Neural progenitor cell (in vitro differentiated cells): ENCODE data around the gene ETV7. TPM values are rescaled to one million over a fixed set of nuclear protein-coding genes. Genes with fewer than 3 reads are reported as not detected.

ENCODE experiments used
- DNase-seq: peaks from one replicate; pipeline ENCODE4 v3.0.0-alpha.2; 2016; ENCODE audit warnings: low spot score
- H2AFZ ChIP-seq: fragments of 200-600 bp; sonication (generic); replicated peaks from 2 replicates; pipeline ENCODE4 v1.6.1; 2016; ENCODE audit warnings: antibody characterized with exemption
- H3F3A ChIP-seq: fragments of 200-600 bp; sonication (generic); 2 replicates; pipeline ENCODE4 v1.6.1; 2016; ENCODE audit warnings: antibody characterized with exemption, low read depth
- H3K27ac ChIP-seq: fragments of 200-600 bp; sonication (generic); 2 replicates; pipeline ENCODE4 v1.5.1; 2016; ENCODE audit warnings: mild to moderate bottlenecking
- H3K27me3 ChIP-seq: fragments of 200-600 bp; sonication (generic); 2 replicates; pipeline ENCODE4 v1.6.1; 2016; ENCODE audit warnings: mild to moderate bottlenecking, moderate library complexity
- H3K36me3 ChIP-seq: fragments of 200-600 bp; sonication (generic); 2 replicates; pipeline ENCODE4 v1.5.1; 2016
- H3K4me1 ChIP-seq: fragments of 200-600 bp; sonication (generic); 2 replicates; pipeline ENCODE4 v1.6.1; 2016; ENCODE audit warnings: mixed run types
- H3K4me2 ChIP-seq: fragments of 200-600 bp; sonication (generic); 2 replicates; pipeline ENCODE4 v1.6.1; 2016
- H3K4me3 ChIP-seq: fragments of 200-600 bp; sonication (generic); 2 replicates; pipeline ENCODE4 v1.5.1; 2016
- H3K79me2 ChIP-seq: fragments of 200-600 bp; sonication (generic); 2 replicates; pipeline ENCODE4 v1.6.1; 2016; ENCODE audit warnings: low read depth
- H3K9ac ChIP-seq: fragments of 200-600 bp; sonication (generic); 2 replicates; pipeline ENCODE4 v1.6.1; 2016
- H3K9me3 ChIP-seq: fragments of 200-600 bp; sonication (generic); 2 replicates; pipeline ENCODE4 v1.5.1; 2016; ENCODE audit warnings: low read depth
- H4K20me1 ChIP-seq: fragments of 200-600 bp; sonication (generic); 2 replicates; pipeline ENCODE4 v1.6.1; 2016; ENCODE audit warnings: low read depth
- H3K27ac Mint-ChIP-seq: 3 replicates; pipeline ENCODE4 v1.8.0; 2021; ENCODE audit warnings: mixed read lengths
- H3K27me3 Mint-ChIP-seq: 2 replicates; pipeline ENCODE4 v1.8.0; 2022; ENCODE audit warnings: low read depth, mild to moderate bottlenecking, inconsistent platforms, moderate library complexity, mixed read lengths; ENCODE audit not compliant: insufficient read depth
- H3K36me3 Mint-ChIP-seq: 3 replicates; pipeline ENCODE4 v1.8.0; 2021; ENCODE audit warnings: mixed read lengths
- H3K4me1 Mint-ChIP-seq: 3 replicates; pipeline ENCODE4 v1.8.0; 2021; ENCODE audit warnings: mixed read lengths
- H3K4me3 Mint-ChIP-seq: 3 replicates; pipeline ENCODE4 v1.8.0; 2021; ENCODE audit warnings: mild to moderate bottlenecking, moderate library complexity, mixed read lengths
- H3K9me3 Mint-ChIP-seq: 3 replicates; pipeline ENCODE4 v1.8.0; 2020; ENCODE audit warnings: mixed read lengths
- CTCF ChIP-seq: fragments of 200-600 bp; sonication (generic); IDR thresholded peaks from 2 replicates; pipeline ENCODE4 v1.5.1; 2017; ENCODE audit warnings: antibody characterized with exemption, mild to moderate bottlenecking
- EZH2 ChIP-seq: fragments of 200-600 bp; sonication (generic); IDR thresholded peaks from 2 replicates; pipeline ENCODE4 v1.6.1; 2017; ENCODE audit warnings: antibody characterized with exemption, mild to moderate bottlenecking, moderate library complexity
- EZH2phosphoT487 ChIP-seq: fragments of 200-600 bp; sonication (generic); IDR thresholded peaks from 2 replicates; pipeline ENCODE4 v1.6.1; 2017; ENCODE audit warnings: antibody characterized with exemption
- total RNA-seq: library from RNA; depleted of rRNA; stranded (reverse); fragments of >200 nt; gene quantifications from 2 replicates; pipeline ENCODE4 v1.2.3, GENCODE V29; 2015; ENCODE audit warnings: low replicate concordance

The ETV7 gene
- total RNA-seq, 1 donor from 2014 or later = 0.11 TPM

GRCh38 chr6:36375644-36376155, 11.8 kb downstream of the ETV7 start:
- peak overlapping the region; percentile 16 for H3K27ac Mint-ChIP-seq

GRCh38 chr6:36374972-36375371, 12.5 kb downstream of the ETV7 start:
- no peaks in the 10 kb centered on the region for H4K20me1 ChIP-seq
- no peak overlapping the region for H3K27ac ChIP-seq
- no peak overlapping the region for H3K4me3 ChIP-seq
- no peaks in the 10 kb centered on the region for H3K36me3 ChIP-seq
- H3K27me3 ChIP-seq = no peaks in the 10 kb centered on the region
- no peak for TF ChIP-seq EZH2
- TF ChIP-seq CTCF = no peak
- TF ChIP-seq EZH2phosphoT487 = no peak
- no peaks in the 10 kb centered on the region for H3K79me2 ChIP-seq
- H2AFZ ChIP-seq = no peak overlapping the region
- H3K27ac Mint-ChIP-seq = no peak overlapping the region
- H3K4me1 ChIP-seq = no peaks in the 10 kb centered on the region
- no peaks in the 10 kb centered on the region for H3K9me3 ChIP-seq
- H3K36me3 Mint-ChIP-seq = no peaks in the 10 kb centered on the region
- H3K27me3 Mint-ChIP-seq = peaks cover 12% of the 10 kb centered on the region
- H3K4me3 Mint-ChIP-seq = no peak overlapping the region
- no peaks in the 10 kb centered on the region for H3F3A ChIP-seq
- no peak overlapping the region for H3K9ac ChIP-seq
- H3K9me3 Mint-ChIP-seq = no peaks in the 10 kb centered on the region
- DNase-seq = no peak
- peaks cover 2% of the 10 kb centered on the region for H3K4me1 Mint-ChIP-seq
- no peak overlapping the region for H3K4me2 ChIP-seq

More at GRCh38 chr6:36375644-36376155, 11.8 kb downstream of the ETV7 start:
- TF ChIP-seq CTCF (no peak), EZH2phosphoT487 (no peak), EZH2 (no peak)
- H3K9me3 ChIP-seq = no peaks in the 10 kb centered on the region
- Mint-ChIP-seq H3K9me3 (no peaks in the 10 kb centered on the region), H3K4me3 (no peak overlapping the region), H3K36me3 (no peaks in the 10 kb centered on the region), H3K27me3 (peaks cover 12% of the 10 kb centered on the region), H3K4me1 (peaks cover 2% of the 10 kb centered on the region)
- no peaks in the 10 kb centered on the region for H3F3A ChIP-seq
- no peak overlapping the region for H3K4me3 ChIP-seq
- no peak overlapping the region for H3K27ac ChIP-seq
- no peaks in the 10 kb centered on the region for H4K20me1 ChIP-seq
- no peaks in the 10 kb centered on the region for H3K4me1 ChIP-seq
- no peak overlapping the region for H3K9ac ChIP-seq
- no peak overlapping the region for H3K4me2 ChIP-seq
- DNase-seq = no peak
- H3K36me3 ChIP-seq = no peaks in the 10 kb centered on the region
- H2AFZ ChIP-seq = no peak overlapping the region
- no peaks in the 10 kb centered on the region for H3K27me3 ChIP-seq
- no peaks in the 10 kb centered on the region for H3K79me2 ChIP-seq

- Mint-ChIP-seq H3K9me3 (no peaks in the 10 kb centered on the region), H3K27me3 (peaks cover 12% of the 10 kb centered on the region), H3K27ac (no peak overlapping the region), H3K36me3 (no peaks in the 10 kb centered on the region), H3K4me1 (peaks cover 2% of the 10 kb centered on the region), H3K4me3 (no peak overlapping the region)
- no peak for DNase-seq
- no peaks in the 10 kb centered on the region for H3K36me3 ChIP-seq
- no peaks in the 10 kb centered on the region for H4K20me1 ChIP-seq
- H2AFZ ChIP-seq = no peak overlapping the region
- no peaks in the 10 kb centered on the region for H3K79me2 ChIP-seq
- no peak overlapping the region for H3K9ac ChIP-seq
- no peak overlapping the region for H3K4me3 ChIP-seq
- H3F3A ChIP-seq = no peaks in the 10 kb centered on the region
- no peaks in the 10 kb centered on the region for H3K4me1 ChIP-seq
- H3K9me3 ChIP-seq = no peaks in the 10 kb centered on the region
- H3K4me2 ChIP-seq = no peak overlapping the region
- no peaks in the 10 kb centered on the region for H3K27me3 ChIP-seq
- H3K27ac ChIP-seq = no peak overlapping the region
- TF ChIP-seq CTCF (no peak), EZH2 (no peak), EZH2phosphoT487 (no peak)
These were observed 13.3 kb downstream of the ETV7 start for GRCh38 chr6:36374194-36374593.
